ENCODE measurements around the gene IGFBP4.

GRCh38 chr17:40469805-40470675 is 26.8 kb downstream of the IGFBP4 start:
- TF ChIP-seq CTCF (IDR thresholded peaks at IDR 0.05 in 8 of 11, conservative IDR thresholded peaks at IDR 0.05 in 3 of 11), result no peak
- no peak for TF ChIP-seq POLR2AphosphoS5 (IDR thresholded peaks at IDR 0.05)
- no peak for TF ChIP-seq POLR2A (IDR thresholded peaks at IDR 0.05)

Data from spleen (tissue), 7 donors.